Gastroesophageal sphincter (tissue), 3 donors: ENCODE data around the gene SMTN.

Experiments
- CTCF ChIP-seq, 4 experiments: fragments of 200-600 bp in 2 of 4; fragments of 450-650 bp in 2 of 4; sonication (generic) in 1 of 4; IDR thresholded peaks; one replicate each; pipeline ENCODE4 v1.5.1; 2017 to 2019; ENCODE audit warnings: antibody characterized with exemption in 4 of 4, mild to moderate bottlenecking in 2 of 4, moderate library complexity in 2 of 4
- EP300 ChIP-seq: sonication (generic); formaldehyde crosslinking; IDR thresholded peaks from one replicate; pipeline ENCODE4 v1.6.1; 2017; ENCODE audit warnings: antibody characterized with exemption, mild to moderate bottlenecking
- POLR2A ChIP-seq, 2 donors: fragments of 450-650 bp; IDR thresholded peaks; one replicate each; pipeline ENCODE4 v1.6.1; 2017; ENCODE audit warnings: antibody characterized with exemption in 2 of 2, mild to moderate bottlenecking in 2 of 2, moderate library complexity in 1 of 2

GRCh38 chr22:31075961-31076360, 5.2 kb upstream of the SMTN start:
- no peak for TF ChIP-seq CTCF (IDR thresholded peaks at IDR 0.05)
- no peak for TF ChIP-seq POLR2A (IDR thresholded peaks at IDR 0.05)
- no peak for TF ChIP-seq EP300
